GM18507 (cell line): ENCODE results near the gene MAD2L1BP.
"Not testable (repeated sequence)": the region's sequence is repeated elsewhere in the genome, so short reads cannot be mapped to it uniquely, and the experiment has no call there.

Source experiments
- DNase-seq: peaks from one replicate; pipeline ENCODE4 v3.0.0; 2011; ENCODE audit warnings: low read depth; ENCODE audit not compliant: insufficient read length; ENCODE audit errors: extremely low spot score
- FAIRE-seq: peaks from 2 replicates; lab custom pipeline; 2011; peaks lifted over from hg19 to GRCh38; lab: Jason Lieb, UNC

Gene MAD2L1BP, protein sequence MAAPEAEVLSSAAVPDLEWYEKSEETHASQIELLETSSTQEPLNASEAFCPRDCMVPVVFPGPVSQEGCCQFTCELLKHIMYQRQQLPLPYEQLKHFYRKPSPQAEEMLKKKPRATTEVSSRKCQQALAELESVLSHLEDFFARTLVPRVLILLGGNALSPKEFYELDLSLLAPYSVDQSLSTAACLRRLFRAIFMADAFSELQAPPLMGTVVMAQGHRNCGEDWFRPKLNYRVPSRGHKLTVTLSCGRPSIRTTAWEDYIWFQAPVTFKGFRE

DNA sequence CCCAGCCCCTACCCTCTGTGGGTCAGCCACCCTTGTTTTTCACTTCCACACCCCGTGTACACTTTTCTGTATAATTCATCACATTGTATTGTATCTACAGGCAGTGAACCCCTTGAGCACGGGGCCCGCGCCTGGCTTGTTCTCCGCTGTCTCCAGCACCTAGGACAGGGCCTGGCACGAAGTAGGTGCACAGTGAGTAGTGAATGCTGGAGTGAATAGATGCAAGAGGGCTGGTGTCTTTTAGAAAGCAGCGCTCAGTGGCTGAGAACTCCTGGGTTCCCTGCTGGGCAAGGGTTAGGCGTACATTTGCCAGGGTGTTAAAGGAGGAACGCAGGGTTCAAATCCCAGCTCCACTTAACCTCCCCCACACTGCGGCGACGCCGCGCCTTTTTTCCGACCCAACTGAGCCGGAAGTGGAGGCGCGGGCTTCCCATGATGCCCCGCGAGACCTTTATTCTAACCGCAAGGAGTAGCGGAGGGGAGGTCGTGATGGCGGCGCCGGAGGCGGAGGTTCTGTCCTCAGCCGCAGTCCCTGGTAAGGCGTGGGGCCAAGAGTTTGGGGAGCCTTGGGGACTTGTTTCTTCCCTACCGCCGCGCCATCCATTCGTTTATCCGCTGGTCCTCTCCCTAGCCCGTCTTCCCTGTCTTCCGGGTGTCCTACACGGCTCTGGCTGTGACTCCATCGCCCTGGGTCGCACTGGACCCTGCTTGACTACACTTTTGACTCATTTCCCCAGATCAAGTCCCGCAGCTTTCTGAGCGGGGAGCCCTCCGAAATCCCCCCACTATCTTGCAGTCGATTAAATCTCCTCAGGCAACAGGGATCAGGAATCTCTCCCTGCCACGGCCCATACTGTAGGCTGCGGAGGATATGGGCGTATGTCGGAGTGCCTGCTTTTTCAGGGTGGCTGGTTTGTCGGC, at the start of gene MAD2L1BP:
Gene MAD2L1BP (plus strand): TSS at position 454 of the 921 bp plus-strand sequence. CDS start 36 bp downstream, at position 490.
- peak; percentile 71 for DNase-seq
- FAIRE-seq: peak; percentile 81

GRCh38 chr6:43588194-43588593, 47.4 kb upstream of the MAD2L1BP start:
- FAIRE-seq (no peak), DNase-seq (no peak)

DNA sequence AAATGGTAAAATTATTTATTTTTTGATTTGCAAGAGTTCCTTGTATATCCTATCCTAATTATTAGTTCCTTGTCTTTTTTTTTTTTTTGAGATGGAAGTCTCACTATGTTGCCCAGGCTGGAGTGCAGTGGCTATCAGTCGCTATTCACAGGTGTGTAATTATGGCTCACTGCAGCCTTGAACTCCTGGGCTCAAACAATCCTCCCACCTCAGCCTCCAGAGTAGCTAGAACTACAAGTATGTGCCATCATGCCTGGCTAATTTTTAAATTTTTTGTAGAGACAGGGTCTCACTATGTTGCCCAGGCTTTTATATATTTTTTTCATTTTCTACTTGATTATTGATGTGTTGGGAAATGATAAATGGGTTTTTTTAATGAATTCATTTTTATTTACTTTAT, 46.1 kb upstream of the MAD2L1BP start:
- DNase-seq, FAIRE-seq: not testable (repeated sequence)

GRCh38 chr6:43593938-43594337, 41.7 kb upstream of the MAD2L1BP start:
- FAIRE-seq: no peak
- DNase-seq: no peak

DNA sequence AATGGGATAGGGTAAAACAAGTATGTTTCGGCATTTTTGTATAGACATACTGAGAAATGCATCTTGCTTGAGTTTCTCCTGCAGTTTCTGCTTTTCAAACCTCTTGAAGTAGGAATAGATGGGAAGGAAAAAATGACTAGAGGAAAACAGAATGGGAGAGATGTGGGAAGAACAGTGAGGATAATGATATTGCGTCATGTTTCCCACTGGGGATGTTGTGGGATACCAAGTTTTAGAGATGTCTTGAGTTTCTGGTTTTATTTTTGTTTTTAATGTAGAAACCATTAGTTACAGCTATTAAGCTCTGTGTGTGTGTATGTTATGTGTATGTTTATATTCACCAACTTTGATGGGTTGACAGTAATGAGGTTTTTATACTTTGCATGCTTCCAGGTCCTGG, 35.0 kb upstream of the MAD2L1BP start:
- no peak for FAIRE-seq
- no peak for DNase-seq

DNA sequence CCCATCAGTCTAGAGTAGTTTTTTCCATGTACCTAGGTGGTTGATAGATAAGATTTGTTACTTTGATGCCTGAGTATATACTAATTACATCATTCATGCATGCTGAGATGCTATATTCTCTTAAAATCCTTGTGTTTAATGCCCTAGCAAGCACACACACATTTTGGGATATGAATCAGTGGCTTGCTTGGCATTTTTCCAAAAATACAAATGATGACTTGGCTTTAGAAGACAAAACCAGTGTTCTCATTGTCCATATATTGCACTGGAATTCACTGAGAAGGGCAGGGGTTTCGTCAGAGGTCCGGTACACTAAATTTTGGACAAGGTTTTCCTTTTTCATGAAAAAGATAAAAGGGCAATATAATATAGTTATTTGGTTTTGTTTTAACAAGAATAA, 31.5 kb upstream of the MAD2L1BP start:
- FAIRE-seq (no peak), DNase-seq (no peak)

- no peak for DNase-seq
- FAIRE-seq: no peak
Measured at GRCh38 chr6:43606019-43606418, 29.6 kb upstream of the MAD2L1BP start.

DNA sequence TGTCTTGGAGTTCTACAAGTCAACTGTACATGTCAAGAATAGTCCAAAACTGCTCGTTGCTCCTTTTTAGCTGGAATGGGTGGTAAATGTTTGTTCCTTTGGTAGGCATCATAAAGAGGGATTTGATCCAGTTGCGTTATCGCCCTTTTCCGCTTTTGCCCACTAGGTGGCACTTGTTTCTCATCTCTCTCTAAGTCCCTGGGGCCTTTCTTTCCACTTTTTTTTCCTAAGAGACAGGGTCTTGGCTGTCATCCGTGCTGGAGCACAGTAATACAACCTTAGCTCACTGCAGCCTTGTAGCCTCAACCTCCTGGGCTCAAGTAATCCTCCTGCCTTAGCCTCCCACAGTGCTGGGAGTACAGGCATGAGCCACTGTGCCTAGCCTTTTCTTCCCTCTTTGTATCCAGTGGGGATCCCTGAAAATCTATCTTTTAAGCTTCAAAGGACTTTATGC, 27.3 kb upstream of the MAD2L1BP start:
- no peak for DNase-seq
- peak; percentile 74 for FAIRE-seq

- DNase-seq: no peak
Measured at GRCh38 chr6:43608807-43609206, 26.8 kb upstream of the MAD2L1BP start.

DNA sequence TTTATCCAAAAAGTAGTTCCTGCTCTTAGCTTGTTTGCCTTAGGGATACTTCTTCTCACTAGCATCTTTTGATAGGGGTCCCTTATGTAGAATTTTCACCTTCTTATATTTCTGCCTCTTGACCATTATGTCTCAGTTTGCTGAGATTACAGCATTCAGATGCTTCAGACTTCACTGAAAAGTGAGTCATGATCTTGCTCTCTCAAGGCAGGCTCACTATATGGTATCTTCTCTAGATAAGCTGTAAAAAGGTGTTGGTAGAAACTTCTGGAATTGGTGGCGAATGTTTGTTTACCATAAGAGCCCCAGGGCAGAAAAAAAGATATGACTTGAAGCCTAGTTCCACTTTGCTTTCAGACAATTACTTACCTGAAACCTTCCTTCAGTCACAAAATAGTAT, 26.2 kb upstream of the MAD2L1BP start:
- DNase-seq: no peak
- FAIRE-seq: no peak

More at GRCh38 chr6:43608807-43609206, 26.8 kb upstream of the MAD2L1BP start:
- FAIRE-seq: no peak

GRCh38 chr6:43610431-43610830, 25.2 kb upstream of the MAD2L1BP start:
- no peak for FAIRE-seq
- no peak for DNase-seq

DNA sequence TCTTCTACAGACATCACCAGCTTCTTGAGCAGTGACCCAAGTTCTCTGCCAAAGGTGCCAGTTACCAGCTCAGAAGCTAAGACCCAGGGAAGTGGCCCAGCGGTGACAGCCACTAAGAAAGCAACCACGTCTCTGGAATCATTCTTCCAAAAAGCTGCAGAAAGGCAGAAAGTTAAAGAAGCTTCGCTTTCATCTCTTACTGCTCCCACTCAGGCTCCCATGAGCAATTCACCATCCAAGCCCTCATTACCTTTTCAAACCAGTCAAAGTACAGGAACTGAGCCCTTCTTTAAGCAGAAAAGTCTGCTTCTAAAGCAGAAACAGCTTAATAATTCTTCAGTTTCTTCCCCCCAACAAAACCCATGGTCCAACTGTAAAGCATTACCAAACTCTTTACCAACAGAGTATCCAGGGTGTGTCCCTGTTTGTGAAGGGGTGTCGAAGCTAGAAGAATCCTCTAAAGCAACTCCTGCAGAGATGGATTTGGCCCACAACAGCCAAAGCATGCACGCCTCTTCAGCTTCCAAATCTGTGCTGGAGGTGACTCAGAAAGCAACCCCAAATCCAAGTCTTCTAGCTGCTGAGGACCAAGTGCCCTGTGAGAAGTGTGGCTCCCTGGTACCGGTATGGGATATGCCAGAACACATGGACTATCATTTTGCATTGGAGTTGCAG, 21.8 kb upstream of the MAD2L1BP start:
- DNase-seq: no peak
- FAIRE-seq: no peak

- no peak for DNase-seq
- FAIRE-seq: no peak
Measured at GRCh38 chr6:43614396-43614730, 21.3 kb upstream of the MAD2L1BP start.

GRCh38 chr6:43616725-43617472, 18.7 kb upstream of the MAD2L1BP start:
- FAIRE-seq (no peak), DNase-seq (no peak)

DNA sequence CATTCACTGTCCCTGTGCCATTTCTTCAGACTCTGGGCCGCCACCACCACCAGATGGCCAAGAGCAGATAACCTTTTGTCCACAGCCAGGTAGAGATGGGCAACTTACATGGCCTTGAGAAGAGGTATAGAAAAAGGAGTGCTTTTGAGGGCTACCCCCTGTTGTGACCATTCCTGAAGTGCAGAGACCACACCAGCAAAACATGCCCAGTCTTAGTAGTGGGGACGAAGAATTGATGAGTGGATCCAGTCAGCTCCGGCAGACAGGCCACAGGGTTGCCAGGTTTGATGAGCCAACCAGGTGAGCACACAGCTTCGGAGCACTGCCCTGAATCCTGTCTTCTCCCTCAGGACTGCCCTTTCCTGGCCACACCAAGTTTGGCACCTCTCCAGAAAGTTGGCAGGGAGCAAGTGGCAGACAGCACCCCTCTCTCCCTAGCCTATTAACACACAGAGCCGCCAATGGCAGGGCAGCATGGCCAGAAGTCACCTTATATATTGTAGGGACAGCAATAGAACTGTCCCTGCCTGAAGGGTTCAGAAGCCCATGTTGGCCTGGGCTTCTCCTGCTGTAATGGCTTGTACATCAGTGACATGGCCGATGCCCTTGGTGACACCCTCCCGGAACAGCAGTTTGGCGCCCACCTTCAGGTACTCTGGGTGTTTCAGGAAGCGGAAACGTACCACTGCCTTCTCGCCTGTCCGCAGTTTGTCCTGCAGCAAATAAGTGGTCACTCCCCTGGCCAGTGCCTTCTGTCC, 14.4 kb upstream of the MAD2L1BP start:
- DNase-seq (no peak), FAIRE-seq (no peak)

GRCh38 chr6:43621836-43622180, 13.8 kb upstream of the MAD2L1BP start:
- FAIRE-seq (no peak), DNase-seq (no peak)

DNA sequence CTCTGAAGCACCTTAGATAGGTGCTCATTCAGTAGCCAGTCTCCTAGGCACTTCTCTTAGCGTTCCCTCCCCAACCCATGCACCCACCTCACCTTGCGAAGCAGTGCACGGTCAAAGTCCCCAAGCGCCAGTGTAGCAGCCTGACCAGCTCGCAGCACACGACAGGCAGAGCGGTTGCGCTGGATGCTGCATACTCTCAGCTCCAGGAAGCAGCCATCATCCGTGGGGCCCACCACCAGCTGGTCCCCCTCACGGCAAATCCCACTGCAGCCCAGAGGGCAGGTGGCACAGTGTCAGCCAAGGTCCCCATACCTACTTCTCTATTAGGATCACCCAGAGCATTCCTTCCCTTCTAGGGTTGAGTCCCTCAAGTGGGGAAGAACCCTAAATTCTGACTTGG, 13.1 kb upstream of the MAD2L1BP start:
- DNase-seq (no peak), FAIRE-seq (no peak)

DNA sequence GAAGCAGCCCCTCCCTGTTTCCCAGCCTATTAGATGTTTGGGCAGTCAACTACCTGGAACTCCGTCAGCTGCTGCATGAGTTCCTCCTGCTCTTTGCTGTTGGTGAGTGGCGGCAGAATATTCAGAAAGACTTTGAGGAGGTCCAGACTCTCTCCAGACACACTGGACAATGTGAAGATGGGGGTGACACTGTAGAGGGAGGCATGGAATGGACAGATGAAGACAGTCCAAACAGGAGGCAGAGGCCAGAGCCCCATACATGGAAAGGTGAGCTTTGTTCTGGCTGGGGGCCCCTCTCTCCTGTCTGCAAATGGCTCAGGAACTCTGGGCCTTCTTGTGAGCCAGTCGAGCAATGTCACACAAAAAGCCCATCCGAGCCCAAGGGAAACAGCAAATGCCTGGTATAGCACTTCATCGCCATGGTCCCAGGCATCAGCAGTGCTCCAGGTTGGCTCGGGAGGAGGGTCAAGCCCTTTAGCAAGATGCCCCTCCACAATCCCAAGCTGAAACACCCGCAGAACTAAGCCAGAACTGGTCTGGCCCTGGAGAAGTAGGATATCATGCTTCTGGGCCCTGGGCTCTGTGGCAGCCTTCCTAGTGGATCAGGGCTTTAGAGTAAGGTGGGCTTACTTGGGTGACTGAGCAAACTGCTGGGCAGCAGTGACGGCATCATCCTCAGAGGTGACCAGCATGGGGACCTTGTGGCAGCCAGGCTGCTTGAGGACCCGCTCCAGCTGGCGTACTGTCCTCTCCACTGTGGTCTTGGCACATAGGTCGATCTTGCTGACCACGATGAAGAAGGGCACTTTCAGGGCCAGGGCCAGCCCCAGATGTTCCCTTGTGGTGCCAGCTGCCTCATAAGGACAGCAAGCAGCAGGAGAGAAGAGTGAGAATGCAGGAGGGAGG, 11.5 kb upstream of the MAD2L1BP start:
- DNase-seq (no peak), FAIRE-seq (no peak)
